HepG2 (cell line): ENCODE data around the gene MYO1B. TPM values are rescaled to one million over a fixed set of nuclear protein-coding genes. Genes with fewer than 3 reads are reported as not detected.

Source experiments
- BORCS8-MEF2B ChIP-seq: sonication (generic); formaldehyde crosslinking; IDR thresholded peaks from 2 replicates; pipeline ENCODE4 v1.8.0; 2022; ENCODE audit warnings: mild to moderate bottlenecking, missing genetic modification reagents
- BRD4 ChIP-seq: sonication (generic); formaldehyde crosslinking; IDR thresholded peaks from 2 replicates; pipeline ENCODE4 v1.4.0; 2020; ENCODE audit warnings: missing genetic modification reagents
- HOXA3 ChIP-seq: sonication (generic); formaldehyde crosslinking; IDR thresholded peaks from 2 replicates; pipeline ENCODE4 v1.5.0; 2020; ENCODE audit warnings: missing genetic modification reagents
- ISX ChIP-seq: sonication (generic); formaldehyde crosslinking; conservative IDR thresholded peaks from 2 replicates; pipeline ENCODE4 v1.5.0; 2020; ENCODE audit warnings: missing genetic modification reagents
- JDP2 ChIP-seq: sonication (generic); formaldehyde crosslinking; IDR thresholded peaks from 2 replicates; pipeline ENCODE4 v1.8.1; 2022; ENCODE audit warnings: missing genetic modification reagents, borderline replicate concordance
- MBD4 ChIP-seq: IDR thresholded peaks from 2 replicates; pipeline ENCODE4 v1.6.1; 2012; ENCODE audit warnings: low read length, inconsistent platforms, borderline replicate concordance
- MXI1 ChIP-seq: IDR thresholded peaks from 3 replicates; pipeline ENCODE4 v1.6.1; 2012; ENCODE audit warnings: low read depth, low read length, inconsistent platforms, borderline replicate concordance
- PLRG1 ChIP-seq: fragments of 450-650 bp; conservative IDR thresholded peaks from 2 replicates; pipeline ENCODE4 v1.6.1; 2016
- POGZ ChIP-seq: sonication (generic); formaldehyde crosslinking; IDR thresholded peaks from 2 replicates; pipeline ENCODE4 v1.4.0; 2020; ENCODE audit warnings: mild to moderate bottlenecking, missing genetic modification reagents
- POLR2A ChIP-seq, 2 experiments: IDR thresholded peaks; 2 replicates each; pipeline ENCODE4 v1.6.1; 2011; ENCODE audit warnings: low read depth in 2 of 2, low read length in 2 of 2, mild to moderate bottlenecking in 1 of 2, moderate library complexity in 1 of 2; ENCODE audit not compliant: insufficient read depth in 1 of 2
- SMAD3 ChIP-seq: sonication (generic); formaldehyde crosslinking; IDR thresholded peaks from 2 replicates; pipeline ENCODE4 v1.4.0; 2020; ENCODE audit warnings: missing genetic modification reagents
- SMARCE1 ChIP-seq: fragments of 450-650 bp; IDR thresholded peaks from 2 replicates; pipeline ENCODE4 v1.6.1; 2017; ENCODE audit warnings: borderline replicate concordance
- ZBTB14 ChIP-seq: sonication (generic); formaldehyde crosslinking; IDR thresholded peaks from 2 replicates; pipeline ENCODE4 v1.4.0; 2020; ENCODE audit warnings: missing genetic modification reagents
- ZNF180 ChIP-seq: sonication (generic); formaldehyde crosslinking; IDR thresholded peaks from 2 replicates; pipeline ENCODE4 v1.4.0; 2020; ENCODE audit warnings: low read depth, missing genetic modification reagents, borderline replicate concordance
- ZNF280B ChIP-seq: sonication (generic); formaldehyde crosslinking; IDR thresholded peaks from 2 replicates; pipeline ENCODE4 v1.5.0; 2020; ENCODE audit warnings: missing genetic modification reagents, mild to moderate bottlenecking, borderline replicate concordance
- ZNF317 ChIP-seq: sonication (generic); formaldehyde crosslinking; IDR thresholded peaks from 2 replicates; pipeline ENCODE4 v1.5.0; 2020; ENCODE audit warnings: mild to moderate bottlenecking, missing genetic modification reagents
- ZNF451 ChIP-seq: sonication (generic); formaldehyde crosslinking; IDR thresholded peaks from 2 replicates; pipeline ENCODE4 v1.5.0; 2020; ENCODE audit warnings: mild to moderate bottlenecking, missing genetic modification reagents
- ZSCAN9 ChIP-seq: IDR thresholded peaks from 2 replicates; pipeline ENCODE4 v1.6.1; 2016; ENCODE audit warnings: borderline replicate concordance
- polyA plus RNA-seq, 8 experiments: library from polyadenylated mRNA; depleted of rRNA in 3 of 8; stranded (reverse) in 7 of 8; unstranded in 1 of 8; fragments of >200 nt; fragmentation: Illumina TruSeq in 4 of 8; extraction: Trizol in 4 of 8; gene quantifications; 2 replicates each; pipeline versions ENCODE4 v1.2.1 to v1.2.3, GENCODE V29; 2011 to 2016; ENCODE audit warnings: low read depth in 4 of 8, missing spikeins in 1 of 8, mixed read lengths in 1 of 8; ENCODE audit not compliant: insufficient read depth in 1 of 8
- total RNA-seq, 5 experiments: library from RNA; depleted of rRNA; stranded (reverse); fragments of >200 nt; fragmentation: Illumina TruSeq; extraction: Trizol; gene quantifications; 2 replicates each; pipeline ENCODE4 v1.2.3, GENCODE V29; 2016; ENCODE audit warnings: low read depth in 1 of 5
- TF ChIP-seq, protein P1 (sequence below): sonication (generic); formaldehyde crosslinking; IDR thresholded peaks from 2 replicates; pipeline ENCODE4 v1.9.0; 2022; ENCODE audit warnings: missing genetic modification reagents, mild to moderate bottlenecking, borderline replicate concordance
- TF ChIP-seq, protein P2 (sequence below): sonication (generic); formaldehyde crosslinking; IDR thresholded peaks from 2 replicates; pipeline ENCODE4 v1.4.0; 2020; ENCODE audit warnings: missing genetic modification reagents
- TF ChIP-seq, protein P3 (sequence below): sonication (generic); formaldehyde crosslinking; IDR thresholded peaks from 2 replicates; pipeline ENCODE4 v1.4.0; 2020; ENCODE audit warnings: missing genetic modification reagents

The MYO1B gene
- total and polyA plus RNA-seq, 2 of the 13 experiments (the other 11 are each of a cell fraction or from before 2014, with no cell fraction given), result 36.9 to 89.8 TPM

DNA sequence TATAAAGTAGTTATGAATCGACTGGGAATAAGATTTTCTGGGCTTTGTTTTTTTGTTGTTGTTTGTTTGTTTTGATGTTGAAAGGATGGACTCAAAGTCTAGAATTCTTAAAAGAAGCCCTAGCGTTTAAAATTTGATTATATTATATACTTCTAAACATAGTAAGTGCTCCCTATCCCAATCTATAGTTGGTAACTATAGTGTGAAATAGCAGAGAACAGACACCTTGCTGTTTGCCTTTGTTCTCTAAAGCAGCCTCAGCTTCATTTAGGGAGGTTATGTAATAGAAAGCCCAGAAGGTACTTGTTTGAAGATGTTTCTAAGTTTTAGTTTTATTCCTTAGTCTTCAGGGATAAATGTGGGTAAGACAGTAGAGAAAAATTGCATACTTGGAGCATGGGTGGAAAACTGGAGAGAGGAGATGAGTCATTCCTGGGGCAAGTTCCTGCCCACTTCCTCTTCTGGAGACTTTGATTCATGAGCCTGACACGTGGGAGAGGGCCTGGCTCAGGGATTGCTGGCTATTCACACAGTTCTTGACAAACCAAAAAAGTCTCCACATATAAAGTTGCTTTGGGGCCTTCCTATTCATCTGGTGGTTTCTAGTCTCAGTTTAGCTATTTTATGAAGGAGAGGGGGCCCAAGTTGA, 131.9 kb downstream of the MYO1B start (continued):
- TF ChIP-seq ZNF280B (no peak), POLR2A (IDR thresholded peaks at IDR 0.05; ENCODE audit: insufficient read depth in 1 of 2, low read depth in 2 of 2, low read length in 2 of 2) (no peak), ZSCAN9 (CRISPR knock-in tag) (peak; percentile 84; the same call in 1 of the 2 replicates), BORCS8-MEF2B (CRISPR knock-in tag) (no peak), JDP2 (CRISPR knock-in tag) (no peak), ZNF180 (CRISPR knock-in tag) (no peak), BRD4 (CRISPR knock-in tag) (no peak), SMAD3 (CRISPR knock-in tag) (0 out of 2 replicates have a peak, but pooled peaks have one; percentile 53), MBD4 (no peak; the same call in 1 of the 2 replicates), HOXA3 (CRISPR knock-in tag) (peak; percentile 49; the same call in 1 of the 2 replicates), ISX (no peak), POGZ (peak; percentile 92), ZNF317 (CRISPR knock-in tag) (0 out of 2 replicates have a peak, but pooled peaks have one; percentile 40), PLRG1 (no peak), ZBTB14 (no peak), ZNF451 (CRISPR knock-in tag) (no peak), MXI1 (peak; percentile 90; the same call in 1 of the 3 replicates), SMARCE1 (no peak)
- TF ChIP-seq, protein P1, sequence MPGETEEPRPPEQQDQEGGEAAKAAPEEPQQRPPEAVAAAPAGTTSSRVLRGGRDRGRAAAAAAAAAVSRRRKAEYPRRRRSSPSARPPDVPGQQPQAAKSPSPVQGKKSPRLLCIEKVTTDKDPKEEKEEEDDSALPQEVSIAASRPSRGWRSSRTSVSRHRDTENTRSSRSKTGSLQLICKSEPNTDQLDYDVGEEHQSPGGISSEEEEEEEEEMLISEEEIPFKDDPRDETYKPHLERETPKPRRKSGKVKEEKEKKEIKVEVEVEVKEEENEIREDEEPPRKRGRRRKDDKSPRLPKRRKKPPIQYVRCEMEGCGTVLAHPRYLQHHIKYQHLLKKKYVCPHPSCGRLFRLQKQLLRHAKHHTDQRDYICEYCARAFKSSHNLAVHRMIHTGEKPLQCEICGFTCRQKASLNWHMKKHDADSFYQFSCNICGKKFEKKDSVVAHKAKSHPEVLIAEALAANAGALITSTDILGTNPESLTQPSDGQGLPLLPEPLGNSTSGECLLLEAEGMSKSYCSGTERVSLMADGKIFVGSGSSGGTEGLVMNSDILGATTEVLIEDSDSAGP (CRISPR knock-in tag), result no peak
- TF ChIP-seq, protein P2, sequence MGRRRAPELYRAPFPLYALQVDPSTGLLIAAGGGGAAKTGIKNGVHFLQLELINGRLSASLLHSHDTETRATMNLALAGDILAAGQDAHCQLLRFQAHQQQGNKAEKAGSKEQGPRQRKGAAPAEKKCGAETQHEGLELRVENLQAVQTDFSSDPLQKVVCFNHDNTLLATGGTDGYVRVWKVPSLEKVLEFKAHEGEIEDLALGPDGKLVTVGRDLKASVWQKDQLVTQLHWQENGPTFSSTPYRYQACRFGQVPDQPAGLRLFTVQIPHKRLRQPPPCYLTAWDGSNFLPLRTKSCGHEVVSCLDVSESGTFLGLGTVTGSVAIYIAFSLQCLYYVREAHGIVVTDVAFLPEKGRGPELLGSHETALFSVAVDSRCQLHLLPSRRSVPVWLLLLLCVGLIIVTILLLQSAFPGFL (CRISPR knock-in tag), result no peak
- TF ChIP-seq, protein P3, sequence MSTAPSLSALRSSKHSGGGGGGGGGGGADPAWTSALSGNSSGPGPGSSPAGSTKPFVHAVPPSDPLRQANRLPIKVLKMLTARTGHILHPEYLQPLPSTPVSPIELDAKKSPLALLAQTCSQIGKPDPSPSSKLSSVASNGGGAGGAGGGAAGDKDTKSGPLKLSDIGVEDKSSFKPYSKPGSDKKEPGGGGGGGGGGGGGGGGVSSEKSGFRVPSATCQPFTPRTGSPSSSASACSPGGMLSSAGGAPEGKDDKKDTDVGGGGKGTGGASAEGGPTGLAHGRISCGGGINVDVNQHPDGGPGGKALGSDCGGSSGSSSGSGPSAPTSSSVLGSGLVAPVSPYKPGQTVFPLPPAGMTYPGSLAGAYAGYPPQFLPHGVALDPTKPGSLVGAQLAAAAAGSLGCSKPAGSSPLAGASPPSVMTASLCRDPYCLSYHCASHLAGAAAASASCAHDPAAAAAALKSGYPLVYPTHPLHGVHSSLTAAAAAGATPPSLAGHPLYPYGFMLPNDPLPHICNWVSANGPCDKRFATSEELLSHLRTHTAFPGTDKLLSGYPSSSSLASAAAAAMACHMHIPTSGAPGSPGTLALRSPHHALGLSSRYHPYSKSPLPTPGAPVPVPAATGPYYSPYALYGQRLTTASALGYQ (CRISPR knock-in tag), result no peak
